ENCODE data around the gene FOXRED2. TPM values are rescaled to one million over a fixed set of nuclear protein-coding genes. Genes with fewer than 3 reads are reported as not detected.
A peak's percentile ranks its signal among the peaks of the same experiment; 100 is the strongest.

The FOXRED2 gene
- total and polyA plus RNA-seq, 2 of the 4 experiments (the other 2 are of a cell fraction) = 1.6 to 4.0 TPM

GRCh38 chr22:36510966-36511881 lies 4.4 kb upstream of the FOXRED2 start:
- H2BK15ac ChIP-seq (ENCODE audit: low read depth, low read length) = no peak overlapping the region
- 85% methylated on average over 9 of the region's 17 CpGs; no CpG with 5 or more reads in 1 of the 2 experiments for WGBS, 2 experiments (ENCODE audit: extremely low coverage in 2 of 2, insufficient read length in 1 of 2)
- H3K4ac ChIP-seq (ENCODE audit: low read depth, low read length) = no peak overlapping the region
- no peak overlapping the region for H3K14ac ChIP-seq (replicated peaks; ENCODE audit: low read depth, low read length)
- H2AFZ ChIP-seq (replicated peaks; ENCODE audit: low read length, poor library complexity) = no peak overlapping the region
- H3K23ac ChIP-seq (ENCODE audit: low read depth, low read length) = no peak overlapping the region
- in situ Hi-C loops (cut with MboI; ENCODE audit: low sequenced_read_pairs) = loop anchor here (25.0 kb wide), 1 partner anchor 1199 kb away; no protein-coding TSS in a partner anchor
- no peak overlapping the region for H3K27ac ChIP-seq (ENCODE audit: insufficient read depth, low read length)
- TF ChIP-seq CTCF (conservative IDR thresholded peaks at IDR 0.05; ENCODE audit: low read depth, low read length) = peak; percentile 53
- peak; percentile 42 for TF ChIP-seq SMC3 (IDR thresholded peaks at IDR 0.05; ENCODE audit: low read depth, low read length)
- TF ChIP-seq RAD21 (IDR thresholded peaks at IDR 0.05; ENCODE audit: low read length) = peak; percentile 37
- no peak for TF ChIP-seq MAZ (IDR thresholded peaks at IDR 0.05; ENCODE audit: borderline replicate concordance, low read depth, low read length)
- TF ChIP-seq RFX5 (IDR thresholded peaks at IDR 0.05; ENCODE audit: low read depth, low read length) = no peak
- no peaks in the 10 kb centered on the region for H3K4me1 ChIP-seq (ENCODE audit: control insufficient read depth, insufficient read depth, low read length)
- dilution Hi-C loops (cut with HindIII; ENCODE audit: low sequenced_read_pairs, unreplicated experiment) = no loop called here
- H3K79me1 ChIP-seq (ENCODE audit: low read depth in 1 of 2, low read length in 2 of 2) = peaks cover 0 to 14% of the 10 kb centered on the region in 2 experiments; a peak in 2 of 4 replicates
- no peak overlapping the region for H3K4me2 ChIP-seq (ENCODE audit: low read depth, low read length)
- DNase-seq (peak; percentile 51), ATAC-seq (ENCODE audit: low read depth) (peak; percentile 45)
- H3K4me3 ChIP-seq (ENCODE audit: insufficient read depth, low read depth, low read length) = no peak overlapping the region
- H3K27me3 ChIP-seq (ENCODE audit: control insufficient read depth, insufficient read depth, low read length) = no peaks in the 10 kb centered on the region
- intact Hi-C loops (cut with micrococcal nuclease) = no loop called here
- peaks cover 48% of the 10 kb centered on the region for H3K36me3 ChIP-seq (ENCODE audit: control insufficient read depth, insufficient read depth, low read length)
- H4K91ac ChIP-seq (ENCODE audit: insufficient read depth, low read depth, low read length) = no peak overlapping the region
- no peak overlapping the region for H2BK20ac ChIP-seq (ENCODE audit: low read depth, low read length)
- no peak overlapping the region for H2BK120ac ChIP-seq (ENCODE audit: low read depth, low read length)
- ChIA-PET POLR2A (ENCODE audit: unreplicated experiment) (interaction anchor here (0.8 kb wide), 1 partner anchor 11 kb away, joined by 4 read pairs; no protein-coding TSS in a partner anchor), CTCF (interaction anchor here (0.6 to 2.1 kb wide), 3 partner anchors 11 to 1668 kb away, joined by 3 to 7 read pairs (median 4); no protein-coding TSS in a partner anchor)
- H3K9me3 ChIP-seq (ENCODE audit: control insufficient read depth, insufficient read depth, low read length) = no peaks in the 10 kb centered on the region
- no peak overlapping the region for H3K9ac ChIP-seq (ENCODE audit: low read depth, low read length)
- no peak overlapping the region for H3K18ac ChIP-seq (ENCODE audit: low read depth, low read length)
- no peak overlapping the region for H3K56ac ChIP-seq (ENCODE audit: extremely low read depth, insufficient read depth, low read length)
- H4K5ac ChIP-seq (ENCODE audit: low read depth, low read length) = no peak overlapping the region
- no TSS peak for BruUV-seq (replicated peaks)
- H4K8ac ChIP-seq (ENCODE audit: low read depth in 2 of 2, low read length in 2 of 2) = no peak overlapping the region
- H4K20me1 ChIP-seq (ENCODE audit: insufficient read depth, low read length) = peaks cover 32% of the 10 kb centered on the region
- peaks cover 9% of the 10 kb centered on the region for H3K9me1 ChIP-seq (ENCODE audit: insufficient read depth, low read length)
- H2AK9ac ChIP-seq (replicated peaks; ENCODE audit: low read depth, low read length, poor library complexity) = no peak overlapping the region
- H2AK5ac ChIP-seq (ENCODE audit: low read depth, low read length) = no peak overlapping the region
- no peak overlapping the region for H2BK5ac ChIP-seq (ENCODE audit: low read depth, low read length, poor library complexity, severe bottlenecking)
